H1 (cell line): ENCODE data around the gene TUBAL3. TPM values are rescaled to one million over a fixed set of nuclear protein-coding genes. Genes with fewer than 3 reads are reported as not detected.

Experiments
- CTCF ChIA-PET: fragments of 300-600 bp; sonication (Branson Sonifier 250); formaldehyde crosslinking; loops from one replicate; lab custom pipeline; 2021; ENCODE audit not compliant: partially characterized antibody; lab: Charles Lee
- POLR2A ChIA-PET: fragments of 300-600 bp; sonication (Branson Sonifier 250); formaldehyde crosslinking; loops from one replicate; lab custom pipeline; 2021; ENCODE audit warnings: inconsistent platforms; ENCODE audit not compliant: partially characterized antibody; lab: Charles Lee
- DNase-seq, 2 experiments: peaks; one replicate each; pipeline versions ENCODE4 v3.0.0 to v3.0.0-alpha.2; 2010 to 2022; ENCODE audit warnings: low spot score in 2 of 2, low read depth in 1 of 2, mixed read lengths in 1 of 2
- FAIRE-seq: peaks from 2 replicates; lab custom pipeline; 2011; peaks lifted over from hg19 to GRCh38; lab: Jason Lieb, UNC
- H2AFZ ChIP-seq: 2 replicates; pipeline ENCODE4 v1.8.1; 2012; ENCODE audit warnings: low read length, inconsistent platforms
- H2AK5ac ChIP-seq: 2 replicates; pipeline ENCODE4 v1.6.1; 2013; ENCODE audit warnings: low read depth, low read length
- H2BK120ac ChIP-seq: replicated peaks from 2 replicates; pipeline ENCODE3; 2013; ENCODE audit warnings: low read depth, low read length, inconsistent platforms
- H2BK12ac ChIP-seq: 2 replicates; pipeline ENCODE4 v1.6.1; 2013; ENCODE audit warnings: low read depth, low read length
- H2BK15ac ChIP-seq: 2 replicates; pipeline ENCODE4 v1.6.1; 2013; ENCODE audit warnings: low read length
- H2BK20ac ChIP-seq: 2 replicates; pipeline ENCODE4 v1.6.1; 2013; ENCODE audit warnings: low read length
- H2BK5ac ChIP-seq: 2 replicates; pipeline ENCODE4 v1.6.1; 2013; ENCODE audit warnings: low read depth, low read length
- H3K14ac ChIP-seq: 2 replicates; pipeline ENCODE4 v1.6.1; 2013; ENCODE audit warnings: inconsistent platforms; ENCODE audit not compliant: insufficient read length
- H3K18ac ChIP-seq: 2 replicates; pipeline ENCODE4 v1.6.1; 2013; ENCODE audit warnings: low read length; ENCODE audit errors: extremely low read depth
- H3K23ac ChIP-seq: 2 replicates; pipeline ENCODE4 v1.6.1; 2013; ENCODE audit warnings: inconsistent platforms; ENCODE audit not compliant: insufficient read length
- H3K23me2 ChIP-seq: 2 replicates; pipeline ENCODE4 v1.6.1; 2013; ENCODE audit warnings: low read depth, low read length
- H3K27ac ChIP-seq: 2 replicates; pipeline ENCODE4 v1.6.1; 2011; ENCODE audit warnings: low read depth, low read length, inconsistent platforms
- H3K27me3 ChIP-seq, 4 experiments: replicated peaks in 1 of 4; 1 replicate in 1 of 4; 2 replicates in 3 of 4; pipeline versions ENCODE4 v1.6.1 to v1.8.1; 2011 to 2013; ENCODE audit warnings: low read length in 3 of 4, mild to moderate bottlenecking in 3 of 4, inconsistent platforms in 2 of 4, mixed read lengths in 2 of 4, moderate library complexity in 1 of 4; ENCODE audit not compliant: control insufficient read depth in 3 of 4, insufficient read depth in 3 of 4; ENCODE audit errors: extremely low read depth in 1 of 4
- H3K36me3 ChIP-seq, 4 experiments: 2 replicates each; pipeline versions ENCODE4 v1.6.1 to v1.8.1; 2011 to 2013; ENCODE audit warnings: mild to moderate bottlenecking in 4 of 4, low read length in 3 of 4, moderate library complexity in 2 of 4, control low read depth in 1 of 4, inconsistent platforms in 1 of 4; ENCODE audit not compliant: insufficient read depth in 4 of 4, control insufficient read depth in 2 of 4
- H3K4ac ChIP-seq: replicated peaks from 2 replicates; pipeline ENCODE3; 2013; ENCODE audit warnings: low read length, low read depth, mixed read lengths, inconsistent platforms; ENCODE audit not compliant: insufficient read length
- H3K4me1 ChIP-seq, 4 experiments: replicated peaks in 1 of 4; 1 replicate in 1 of 4; 2 replicates in 3 of 4; pipeline versions ENCODE4 v1.6.1 to v1.8.1; 2011 to 2013; ENCODE audit warnings: low read length in 3 of 4, inconsistent platforms in 2 of 4, mixed read lengths in 1 of 4; ENCODE audit not compliant: insufficient read depth in 4 of 4, control insufficient read depth in 3 of 4
- H3K4me2 ChIP-seq, 2 experiments: 2 replicates each; pipeline versions ENCODE4 v1.6.1 to v1.8.1; 2011 to 2013; ENCODE audit warnings: low read depth in 2 of 2, low read length in 2 of 2, control low read depth in 1 of 2, inconsistent platforms in 1 of 2, mild to moderate bottlenecking in 1 of 2; ENCODE audit not compliant: insufficient read depth in 1 of 2
- H3K4me3 ChIP-seq, 4 experiments: fragments of 200-600, 300-600 bp in 1 of 4; sonication (generic), shearing (Covaris generic), sonication (Bioruptor Twin) in 1 of 4; 2 replicates each; pipeline versions ENCODE4 v1.5.1 to v1.8.1; 2011 to 2016; ENCODE audit warnings: low read length in 4 of 4, low read depth in 3 of 4, control low read depth in 2 of 4, inconsistent platforms in 2 of 4, mild to moderate bottlenecking in 2 of 4, mixed read lengths in 1 of 4, moderate library complexity in 1 of 4; ENCODE audit not compliant: insufficient read depth in 2 of 4; ENCODE audit errors: extremely low read depth in 1 of 4
- H3K56ac ChIP-seq: replicated peaks from 2 replicates; pipeline ENCODE3; 2013; ENCODE audit warnings: low read depth, mild to moderate bottlenecking, mixed read lengths, low read length, inconsistent platforms; ENCODE audit not compliant: insufficient read length
- H3K79me1 ChIP-seq: 2 replicates; pipeline ENCODE4 v1.6.1; 2013; ENCODE audit warnings: low read depth, low read length, control low read depth
- H3K79me2 ChIP-seq, 2 experiments: 2 replicates each; pipeline versions ENCODE4 v1.6.1 to v1.8.1; 2012 to 2013; ENCODE audit warnings: low read length in 2 of 2, mild to moderate bottlenecking in 2 of 2, inconsistent platforms in 1 of 2; ENCODE audit not compliant: insufficient read depth in 2 of 2, control insufficient read depth in 1 of 2
- H3K9ac ChIP-seq, 4 experiments: replicated peaks in 1 of 4; 1 replicate in 1 of 4; 2 replicates in 3 of 4; pipeline versions ENCODE4 v1.6.1 to v1.8.1; 2011 to 2013; ENCODE audit warnings: low read depth in 3 of 4, low read length in 3 of 4, control low read depth in 2 of 4, mild to moderate bottlenecking in 2 of 4, moderate library complexity in 2 of 4, inconsistent platforms in 1 of 4; ENCODE audit errors: extremely low read depth in 1 of 4
- H3K9me3 ChIP-seq, 2 experiments: 2 replicates each; pipeline versions ENCODE4 v1.6.1 to v1.8.1; 2012 to 2013; ENCODE audit warnings: mild to moderate bottlenecking in 2 of 2, moderate library complexity in 2 of 2, control low read depth in 1 of 2, inconsistent platforms in 1 of 2, low read depth in 1 of 2, low read length in 1 of 2, mixed read lengths in 1 of 2; ENCODE audit not compliant: insufficient read depth in 2 of 2
- H4K20me1 ChIP-seq, 2 experiments: replicated peaks in 1 of 2; 2 replicates each; pipeline versions ENCODE3 to v1.8.1; 2011 to 2013; ENCODE audit warnings: inconsistent platforms in 2 of 2, low read length in 2 of 2, mild to moderate bottlenecking in 1 of 2; ENCODE audit not compliant: insufficient read depth in 2 of 2, control insufficient read depth in 1 of 2
- H4K5ac ChIP-seq: 2 replicates; pipeline ENCODE4 v1.6.1; 2013; ENCODE audit warnings: low read length, low read depth, mixed read lengths, inconsistent platforms; ENCODE audit not compliant: insufficient read length
- H4K8ac ChIP-seq: 2 replicates; pipeline ENCODE4 v1.8.0; 2013; ENCODE audit warnings: mild to moderate bottlenecking, moderate library complexity, low read length, inconsistent platforms; ENCODE audit not compliant: insufficient read depth; ENCODE audit errors: extremely low read depth
- H4K91ac ChIP-seq: replicated peaks from 2 replicates; pipeline ENCODE3; 2013; ENCODE audit warnings: low read length, mixed read lengths, inconsistent platforms; ENCODE audit not compliant: insufficient read length
- BCL11A ChIP-seq, 2 experiments: IDR thresholded peaks; one replicate each; pipeline ENCODE4 v1.6.1; 2011; ENCODE audit warnings: low read depth in 2 of 2, low read length in 2 of 2, mild to moderate bottlenecking in 2 of 2
- E2F6 ChIP-seq: IDR thresholded peaks from 2 replicates; pipeline ENCODE4 v1.6.1; 2012; ENCODE audit warnings: inconsistent platforms
- EGR1 ChIP-seq: IDR thresholded peaks from 2 replicates; pipeline ENCODE4 v1.6.1; 2011; ENCODE audit warnings: low read depth, low read length, borderline replicate concordance
- MAFK ChIP-seq: IDR thresholded peaks from 2 replicates; pipeline ENCODE4 v1.6.1; 2012; ENCODE audit warnings: low read depth, mild to moderate bottlenecking, improper control_type of control experiment, low read length
- PHF8 ChIP-seq: fragments of 200-600 bp; sonication (generic); conservative IDR thresholded peaks from 2 replicates; pipeline ENCODE4 v1.7.1; 2012; ENCODE audit warnings: low read depth, mild to moderate bottlenecking, inconsistent platforms, low read length, moderate library complexity
- POU5F1 ChIP-seq: IDR thresholded peaks from 2 replicates; pipeline ENCODE4 v1.6.1; 2011; ENCODE audit warnings: low read depth, mild to moderate bottlenecking, low read length, moderate library complexity
- SRF ChIP-seq: IDR thresholded peaks from 2 replicates; pipeline ENCODE4 v1.6.1; 2011; ENCODE audit warnings: mild to moderate bottlenecking, low read depth, low read length, moderate library complexity
- TAF1 ChIP-seq: IDR thresholded peaks from 2 replicates; pipeline ENCODE4 v1.6.1; 2011; ENCODE audit warnings: mild to moderate bottlenecking, low read depth, low read length
- WGBS, 2 experiments: shearing (Covaris generic) in 1 of 2; methylation state at CpG; one replicate each; pipeline versions ENCODE4 v1.1.6 to v1.1.7; 2013 to 2015; ENCODE audit warnings: low lambda C conversion rate in 2 of 2, mixed read lengths in 2 of 2, inconsistent platforms in 1 of 2, low coverage in 1 of 2, missing lambda C conversion rate in 1 of 2; ENCODE audit not compliant: insufficient replicate concordance in 2 of 2, insufficient coverage in 1 of 2, insufficient read length in 1 of 2; ENCODE audit errors: extremely low coverage in 1 of 2, missing lambda C conversion rate in 1 of 2; 5-methylcytosine and 5-hydroxymethylcytosine counted together
- polyA plus RNA-seq, 7 experiments: library from polyadenylated mRNA; depleted of rRNA in 3 of 7; stranded (reverse) in 5 of 7; unstranded in 2 of 7; fragments of >200 nt in 5 of 7; fragments of 200-250 nt in 2 of 7; gene quantifications; 1 replicate in 5 of 7; 2 replicates in 1 of 7; 4 replicates in 1 of 7; pipeline versions ENCODE4 v1.2.1 to v1.2.3, GENCODE V29; 2011 to 2013; ENCODE audit warnings: missing spikeins in 2 of 7, mixed read lengths in 2 of 7
- total RNA-seq: library from RNA; stranded (reverse); fragmentation: NEBNext Ultra II Directional; extraction: Animal tissue kit (Norgen Biotek cat#: 25700); gene quantifications from 2 replicates; pipeline ENCODE4 v1.2.1, GENCODE V29; 2021
- TF ChIP-seq, protein P1 (sequence below): IDR thresholded peaks from 2 replicates; pipeline ENCODE4 v1.6.1; 2012; ENCODE audit warnings: low read length, inconsistent platforms

The TUBAL3 gene
- total and polyA plus RNA-seq, 2 of the 8 experiments (the other 6 are each of a cell fraction or from before 2014, with no cell fraction given), result 0.17 TPM; not detected in 1

GRCh38 chr10:5453749-5454489 lies 49.3 kb upstream of the TUBAL3 start:
- FAIRE-seq, result no peak
- no peak overlapping the region for H4K8ac ChIP-seq
- no peak overlapping the region for H3K4me3 ChIP-seq
- 95% methylated on average over 13 of the region's 13 CpGs; no CpG with 5 or more reads in 1 of the 2 experiments for WGBS, 2 experiments
- no peaks in the 10 kb centered on the region for H3K9me3 ChIP-seq
- no peak overlapping the region for H2BK120ac ChIP-seq
- H3K9ac ChIP-seq, result no peak overlapping the region
- no peak overlapping the region for H2AFZ ChIP-seq
- H3K4me1 ChIP-seq, result peaks cover 0 to 3% (median 2%) of the 10 kb centered on the region in 4 experiments; a peak in 2 of 7 replicates
- no peak for DNase-seq
- no peak overlapping the region for H2BK5ac ChIP-seq
- H4K91ac ChIP-seq, result no peak overlapping the region
- H3K79me2 ChIP-seq, result peaks cover 0 to 22% of the 10 kb centered on the region in 2 experiments; a peak in 3 of 4 replicates
- peaks cover 0 to 3% of the 10 kb centered on the region in 2 experiments for H4K20me1 ChIP-seq
- H2BK20ac ChIP-seq, result no peak overlapping the region
- no peak overlapping the region for H3K23ac ChIP-seq
- no peak overlapping the region for H2AK5ac ChIP-seq
- H3K36me3 ChIP-seq, result peaks cover 17 to 69% (median 56%) of the 10 kb centered on the region in 4 experiments
- no peak overlapping the region for H4K5ac ChIP-seq
- H3K27ac ChIP-seq, result no peak overlapping the region
- ChIA-PET POLR2A (interaction anchor here (1.0 to 2.9 kb wide), 4 partner anchors 8 to 13 kb away, joined by 3 to 9 read pairs (median 6); no protein-coding TSS in a partner anchor), CTCF (interaction anchor here (1.1 to 1.8 kb wide), 7 partner anchors 10 to 169 kb away, joined by 3 to 7 read pairs (median 5); no protein-coding TSS in a partner anchor)
- no peak overlapping the region for H2BK12ac ChIP-seq
- no peak overlapping the region for H3K4me2 ChIP-seq
- no peak overlapping the region for H3K56ac ChIP-seq
- no peak overlapping the region for H3K18ac ChIP-seq
- H3K23me2 ChIP-seq, result no peaks in the 10 kb centered on the region
- no peak overlapping the region for H3K4ac ChIP-seq
- H3K14ac ChIP-seq, result no peak overlapping the region
- H2BK15ac ChIP-seq, result no peak overlapping the region
- H3K27me3 ChIP-seq, result no peaks in the 10 kb centered on the region
- no peaks in the 10 kb centered on the region for H3K79me1 ChIP-seq
- no peak for TF ChIP-seq E2F6
- no peak for TF ChIP-seq EGR1
- TF ChIP-seq, protein P1, sequence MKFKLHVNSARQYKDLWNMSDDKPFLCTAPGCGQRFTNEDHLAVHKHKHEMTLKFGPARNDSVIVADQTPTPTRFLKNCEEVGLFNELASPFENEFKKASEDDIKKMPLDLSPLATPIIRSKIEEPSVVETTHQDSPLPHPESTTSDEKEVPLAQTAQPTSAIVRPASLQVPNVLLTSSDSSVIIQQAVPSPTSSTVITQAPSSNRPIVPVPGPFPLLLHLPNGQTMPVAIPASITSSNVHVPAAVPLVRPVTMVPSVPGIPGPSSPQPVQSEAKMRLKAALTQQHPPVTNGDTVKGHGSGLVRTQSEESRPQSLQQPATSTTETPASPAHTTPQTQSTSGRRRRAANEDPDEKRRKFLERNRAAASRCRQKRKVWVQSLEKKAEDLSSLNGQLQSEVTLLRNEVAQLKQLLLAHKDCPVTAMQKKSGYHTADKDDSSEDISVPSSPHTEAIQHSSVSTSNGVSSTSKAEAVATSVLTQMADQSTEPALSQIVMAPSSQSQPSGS, result no peak
- no peak for TF ChIP-seq POU5F1
- TF ChIP-seq MAFK, result no peak
- no peak for TF ChIP-seq SRF
- TF ChIP-seq BCL11A (IDR thresholded peaks at IDR 0.05; ENCODE audit: low read depth in 2 of 2, low read length in 2 of 2), result no peak
- TF ChIP-seq TAF1, result no peak
- TF ChIP-seq PHF8, result no peak
